ENCODE data around the gene CCDC97. TPM values are rescaled to one million over a fixed set of nuclear protein-coding genes. Genes with fewer than 3 reads are reported as not detected.

The CCDC97 gene
- total and polyA plus RNA-seq, 11 donors: 10.0 to 22.2 (median 14.2) TPM

- TF ChIP-seq POLR2A (IDR thresholded peaks at IDR 0.05) (no peak), CTCF (IDR thresholded peaks at IDR 0.05) (no peak)
- no peak overlapping the region for H3K4me3 ChIP-seq
- ATAC-seq (no peak), DNase-seq (no peak)
- H3K36me3 ChIP-seq: peaks cover 7 to 98% (median 84%) of the 10 kb centered on the region in 9 donors
- H3K4me1 ChIP-seq: peaks cover 4 to 36% (median 28%) of the 10 kb centered on the region in 12 donors
- 93 to 97% (median 95%) methylated on average over 10 of the region's 10 CpGs for WGBS, 4 donors
- no peaks in the 10 kb centered on the region for H3K27me3 ChIP-seq
- intact Hi-C loops (cut with DNase I): no loop called here
- H3K9me3 ChIP-seq: no peaks in the 10 kb centered on the region
- H3K27ac ChIP-seq: no peak overlapping the region
Observed at GRCh38 chr19:41294393-41294792, 15.6 kb upstream of the CCDC97 start.

GRCh38 chr19:41295499-41295898 is 14.5 kb upstream of the CCDC97 start:
- intact Hi-C loops (cut with DNase I): no loop called here
- no peak for DNase-seq
- H3K4me1 ChIP-seq: peaks cover 6 to 47% (median 40%) of the 10 kb centered on the region in 12 donors
- TF ChIP-seq POLR2A (IDR thresholded peaks at IDR 0.05) (no peak), CTCF (IDR thresholded peaks at IDR 0.05) (no peak)
- H3K36me3 ChIP-seq: peaks cover 7 to 97% (median 81%) of the 10 kb centered on the region in 9 donors
- no peak for ATAC-seq
- H3K4me3 ChIP-seq: no peak overlapping the region
- WGBS, 4 donors: 57 to 62% (median 58%) methylated on average over 6 of the region's 6 CpGs
- no peaks in the 10 kb centered on the region for H3K9me3 ChIP-seq
- H3K27ac ChIP-seq: peak overlapping the region in 2 of 12 donors; percentile 89
- H3K27me3 ChIP-seq: no peaks in the 10 kb centered on the region

GRCh38 chr19:41296433-41296871 is 13.5 kb upstream of the CCDC97 start:
- Histone ChIP-seq H3K27me3 (no peaks in the 10 kb centered on the region), H3K27ac (peak overlapping the region in 11 of 12 donors; percentile 13 to 96 (median 88)), H3K36me3 (peaks cover 7 to 97% (median 81%) of the 10 kb centered on the region in 9 donors), H3K4me1 (peaks cover 6 to 57% (median 47%) of the 10 kb centered on the region in 12 donors), H3K9me3 (no peaks in the 10 kb centered on the region), H3K4me3 (no peak overlapping the region)
- intact Hi-C loops (cut with DNase I): no loop called here
- DNase-seq (no peak), ATAC-seq (no peak)
- 80 to 95% (median 84%) methylated on average over 2 of the region's 2 CpGs for WGBS, 4 donors
- TF ChIP-seq CTCF (IDR thresholded peaks at IDR 0.05) (no peak), POLR2A (IDR thresholded peaks at IDR 0.05) (no peak)

- Histone ChIP-seq H3K4me1 (peaks cover 6 to 70% (median 48%) of the 10 kb centered on the region in 12 donors), H3K4me3 (peak overlapping the region in 1 of 12 donors; percentile 10), H3K27ac (peak overlapping the region; percentile 78 to 96 (median 88)), H3K9me3 (no peaks in the 10 kb centered on the region), H3K36me3 (peaks cover 7 to 95% (median 79%) of the 10 kb centered on the region in 9 donors), H3K27me3 (no peaks in the 10 kb centered on the region)
- intact Hi-C loops (cut with DNase I): loop anchor here in 6 of 10 donors (1.0 to 2.0 kb wide), 4 partner anchors 33 to 71 kb away; partner anchors contain the start of gene HNRNPUL1 (in 3 of the 6)
- peak in 1 of 5 donors; percentile 72 for DNase-seq
- TF ChIP-seq POLR2A (IDR thresholded peaks at IDR 0.05) (no peak), CTCF (IDR thresholded peaks at IDR 0.05) (peak in 1 of 12 donors; percentile 21)
- peak; percentile 33 to 61 (median 50) for ATAC-seq
- WGBS, 4 donors: 44 to 58% (median 51%) methylated on average over 6 to 7 of the region's 7 CpGs
Observed at GRCh38 chr19:41297628-41298347, 12.2 kb upstream of the CCDC97 start.

Data from heart left ventricle (tissue), 16 donors.